K562 (cell line): ENCODE data around the gene PYGM.

Experiments
- GTF2F1 ChIP-seq: IDR thresholded peaks from 2 replicates; pipeline ENCODE4 v1.6.1; 2011; ENCODE audit warnings: low read depth, low read length, improper control_type of control experiment
- SMAD4 ChIP-seq: fragments of 250-450 bp; sonication (Bioruptor Pico); conservative IDR thresholded peaks from 2 replicates; pipeline ENCODE4 v1.8.0; 2021; ENCODE audit warnings: inconsistent platforms, mild to moderate bottlenecking, moderate library complexity
- SREBF1 ChIP-seq: fragments of 150-350 bp; IDR thresholded peaks from 2 replicates; pipeline ENCODE4 v1.6.1; 2014; ENCODE audit warnings: antibody characterized with exemption, low read depth, low read length, borderline replicate concordance
- TCF3 ChIP-seq: sonication (generic); formaldehyde crosslinking; IDR thresholded peaks from 2 replicates; pipeline ENCODE4 v1.4.0; 2020; ENCODE audit warnings: mild to moderate bottlenecking, missing genetic modification reagents
- TF ChIP-seq, protein P1 (sequence below), 2 experiments: IDR thresholded peaks; 2 replicates each; pipeline ENCODE4 v1.6.1; 2011; ENCODE audit warnings: borderline replicate concordance in 1 of 2, control low read depth in 1 of 2, low read depth in 1 of 2, low read length in 1 of 2, mild to moderate bottlenecking in 1 of 2, mixed read lengths in 1 of 2, moderate library complexity in 1 of 2; ENCODE audit not compliant: insufficient read depth in 1 of 2, insufficient read length in 1 of 2, poor library complexity in 1 of 2, severe bottlenecking in 1 of 2; ENCODE audit errors: extremely low read depth in 1 of 2
- TF ChIP-seq, protein P2 (sequence below): fragments of 450-650 bp; IDR thresholded peaks from 2 replicates; pipeline ENCODE4 v1.6.1; 2016; ENCODE audit warnings: mild to moderate bottlenecking
- TF ChIP-seq, protein P3 (sequence below): fragments of 250-450 bp; sonication (Bioruptor Pico); IDR thresholded peaks from 2 replicates; pipeline ENCODE4 v1.8.0; 2021; ENCODE audit warnings: moderate library complexity, mild to moderate bottlenecking, inconsistent platforms

DNA sequence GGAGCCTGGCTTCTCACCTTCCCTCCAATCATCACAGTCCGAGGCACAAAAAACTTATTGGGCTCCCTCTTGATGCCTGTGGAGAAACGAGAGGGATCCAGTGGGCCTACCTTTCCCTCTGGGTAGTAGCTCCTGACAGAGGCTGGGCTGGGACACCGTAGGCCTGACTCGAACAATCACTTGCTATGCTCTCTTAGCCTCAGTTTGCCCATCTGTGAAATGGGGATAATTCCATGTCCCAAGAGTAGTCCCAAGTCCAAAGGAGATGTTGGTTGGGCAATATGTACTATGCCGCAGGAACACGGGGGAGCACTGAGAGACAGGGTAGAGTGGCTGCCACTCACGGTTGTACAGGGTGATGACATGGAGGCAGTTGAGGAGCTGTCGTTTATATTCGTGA is 8.2 kb downstream of the PYGM start:
- TF ChIP-seq GTF2F1 (no peak), SMAD4 (CRISPR knock-in tag) (no peak), TCF3 (no peak), SREBF1 (no peak)
- TF ChIP-seq, protein P1, sequence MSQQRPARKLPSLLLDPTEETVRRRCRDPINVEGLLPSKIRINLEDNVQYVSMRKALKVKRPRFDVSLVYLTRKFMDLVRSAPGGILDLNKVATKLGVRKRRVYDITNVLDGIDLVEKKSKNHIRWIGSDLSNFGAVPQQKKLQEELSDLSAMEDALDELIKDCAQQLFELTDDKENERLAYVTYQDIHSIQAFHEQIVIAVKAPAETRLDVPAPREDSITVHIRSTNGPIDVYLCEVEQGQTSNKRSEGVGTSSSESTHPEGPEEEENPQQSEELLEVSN (IDR thresholded peaks at IDR 0.05; ENCODE audit: borderline replicate concordance in 1 of 2, extremely low read depth in 1 of 2, insufficient read depth in 1 of 2, insufficient read length in 1 of 2, low read depth in 1 of 2, low read length in 1 of 2, poor library complexity in 1 of 2, severe bottlenecking in 1 of 2): no peak
- TF ChIP-seq, protein P2, sequence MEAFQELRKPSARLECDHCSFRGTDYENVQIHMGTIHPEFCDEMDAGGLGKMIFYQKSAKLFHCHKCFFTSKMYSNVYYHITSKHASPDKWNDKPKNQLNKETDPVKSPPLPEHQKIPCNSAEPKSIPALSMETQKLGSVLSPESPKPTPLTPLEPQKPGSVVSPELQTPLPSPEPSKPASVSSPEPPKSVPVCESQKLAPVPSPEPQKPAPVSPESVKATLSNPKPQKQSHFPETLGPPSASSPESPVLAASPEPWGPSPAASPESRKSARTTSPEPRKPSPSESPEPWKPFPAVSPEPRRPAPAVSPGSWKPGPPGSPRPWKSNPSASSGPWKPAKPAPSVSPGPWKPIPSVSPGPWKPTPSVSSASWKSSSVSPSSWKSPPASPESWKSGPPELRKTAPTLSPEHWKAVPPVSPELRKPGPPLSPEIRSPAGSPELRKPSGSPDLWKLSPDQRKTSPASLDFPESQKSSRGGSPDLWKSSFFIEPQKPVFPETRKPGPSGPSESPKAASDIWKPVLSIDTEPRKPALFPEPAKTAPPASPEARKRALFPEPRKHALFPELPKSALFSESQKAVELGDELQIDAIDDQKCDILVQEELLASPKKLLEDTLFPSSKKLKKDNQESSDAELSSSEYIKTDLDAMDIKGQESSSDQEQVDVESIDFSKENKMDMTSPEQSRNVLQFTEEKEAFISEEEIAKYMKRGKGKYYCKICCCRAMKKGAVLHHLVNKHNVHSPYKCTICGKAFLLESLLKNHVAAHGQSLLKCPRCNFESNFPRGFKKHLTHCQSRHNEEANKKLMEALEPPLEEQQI: no peak
- TF ChIP-seq, protein P3, sequence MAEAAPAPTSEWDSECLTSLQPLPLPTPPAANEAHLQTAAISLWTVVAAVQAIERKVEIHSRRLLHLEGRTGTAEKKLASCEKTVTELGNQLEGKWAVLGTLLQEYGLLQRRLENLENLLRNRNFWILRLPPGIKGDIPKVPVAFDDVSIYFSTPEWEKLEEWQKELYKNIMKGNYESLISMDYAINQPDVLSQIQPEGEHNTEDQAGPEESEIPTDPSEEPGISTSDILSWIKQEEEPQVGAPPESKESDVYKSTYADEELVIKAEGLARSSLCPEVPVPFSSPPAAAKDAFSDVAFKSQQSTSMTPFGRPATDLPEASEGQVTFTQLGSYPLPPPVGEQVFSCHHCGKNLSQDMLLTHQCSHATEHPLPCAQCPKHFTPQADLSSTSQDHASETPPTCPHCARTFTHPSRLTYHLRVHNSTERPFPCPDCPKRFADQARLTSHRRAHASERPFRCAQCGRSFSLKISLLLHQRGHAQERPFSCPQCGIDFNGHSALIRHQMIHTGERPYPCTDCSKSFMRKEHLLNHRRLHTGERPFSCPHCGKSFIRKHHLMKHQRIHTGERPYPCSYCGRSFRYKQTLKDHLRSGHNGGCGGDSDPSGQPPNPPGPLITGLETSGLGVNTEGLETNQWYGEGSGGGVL (CRISPR knock-in tag): no peak
